NCI-H1436 (cell line): Measurements from ENCODE around the gene OVOL1.
A peak's percentile ranks its signal among the peaks of the same experiment; 100 is the strongest.
"Not testable (repeated sequence)": the region's sequence is repeated elsewhere in the genome, so short reads cannot be mapped to it uniquely, and the experiment has no call there.

Experiments
- DNase-seq: peaks from one replicate; lab custom pipeline; 2025; lab: John Stamatoyannopoulos, UW

The OVOL1 gene

GRCh38 chr11:65786786-65787636 lies at the start of gene OVOL1:
Gene OVOL1 (plus strand): TSS chr11:65787063. CDS start chr11:65787374, 311 bp downstream.
- DNase-seq: no peak

GRCh38 chr11:65739022-65739421 lies 47.8 kb upstream of the OVOL1 start:
- DNase-seq: no peak

- no peak for DNase-seq
Observed at GRCh38 chr11:65741185-65741584, 45.7 kb upstream of the OVOL1 start.

GRCh38 chr11:65742353-65742752 lies 44.5 kb upstream of the OVOL1 start:
- no peak for DNase-seq

- no peak for DNase-seq
Observed at GRCh38 chr11:65743681-65744025, 43.2 kb upstream of the OVOL1 start.

- peak; percentile 5 for DNase-seq
Observed at GRCh38 chr11:65744026-65744698, 42.7 kb upstream of the OVOL1 start.

- no peak for DNase-seq
Observed at GRCh38 chr11:65744699-65745042, 42.2 kb upstream of the OVOL1 start.

GRCh38 chr11:65745049-65745448 lies 41.8 kb upstream of the OVOL1 start:
- no peak for DNase-seq

GRCh38 chr11:65762169-65762568 lies 24.7 kb upstream of the OVOL1 start:
- DNase-seq: not testable (repeated sequence)

GRCh38 chr11:65762816-65763215 lies 24.0 kb upstream of the OVOL1 start:
- DNase-seq: not testable (repeated sequence)

GRCh38 chr11:65764434-65764833 lies 22.4 kb upstream of the OVOL1 start:
- DNase-seq: no peak

GRCh38 chr11:65766535-65766934 lies 20.3 kb upstream of the OVOL1 start:
- DNase-seq: no peak

- no peak for DNase-seq
Observed at GRCh38 chr11:65767406-65767805, 19.5 kb upstream of the OVOL1 start.

- not testable (repeated sequence) for DNase-seq
Observed at GRCh38 chr11:65767806-65768205, 19.1 kb upstream of the OVOL1 start.

GRCh38 chr11:65770951-65771567 lies 15.8 kb upstream of the OVOL1 start:
- no peak for DNase-seq

GRCh38 chr11:65771589-65772112 lies 15.2 kb upstream of the OVOL1 start:
- no peak for DNase-seq

- DNase-seq: no peak
Observed at GRCh38 chr11:65773784-65774411, 13.0 kb upstream of the OVOL1 start.

- no peak for DNase-seq
Observed at GRCh38 chr11:65774525-65775306, 12.1 kb upstream of the OVOL1 start.

- no peak for DNase-seq
Observed at GRCh38 chr11:65776196-65776595, 10.7 kb upstream of the OVOL1 start.

- no peak for DNase-seq
Observed at GRCh38 chr11:65776710-65777141, 10.1 kb upstream of the OVOL1 start.

- DNase-seq: no peak
Observed at GRCh38 chr11:65777241-65777640, 9.6 kb upstream of the OVOL1 start.
